GM12892 (cell line): ENCODE measurements around the gene RASA4B.
"Not testable (repeated sequence)": the region's sequence is repeated elsewhere in the genome, so short reads cannot be mapped to it uniquely, and the experiment has no call there.

ENCODE experiments used
- POLR2A ChIP-seq: IDR thresholded peaks from 2 replicates; pipeline ENCODE4 v1.6.1; 2011; ENCODE audit warnings: low read depth, low read length, control low read depth
- TAF1 ChIP-seq: IDR thresholded peaks from 2 replicates; pipeline ENCODE4 v1.6.1; 2011; ENCODE audit warnings: low read depth, mild to moderate bottlenecking, control low read depth, low read length, borderline replicate concordance

DNA sequence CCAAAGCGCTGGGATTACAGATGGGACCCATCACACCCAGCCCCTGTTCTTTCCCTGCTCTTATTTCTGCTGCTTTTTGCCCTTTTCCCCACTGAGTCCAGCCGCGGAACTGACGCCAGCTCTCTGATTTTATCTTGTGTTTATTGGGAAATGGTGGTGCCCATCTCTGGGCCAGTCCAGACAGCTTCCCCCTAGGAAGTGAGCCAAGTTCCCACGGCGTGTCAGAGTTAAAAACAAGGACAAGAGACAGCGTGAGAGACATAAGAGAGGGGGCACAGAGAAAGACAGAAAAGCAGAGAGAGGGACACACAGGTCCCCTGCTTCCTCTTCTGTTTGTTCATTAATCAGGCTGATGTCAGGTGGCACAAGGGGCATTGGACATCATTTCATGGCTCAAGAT lies 14.0 kb upstream of the RASA4B start:
- not testable (repeated sequence) for TF ChIP-seq POLR2A, TAF1
